Trophoblast cell (in vitro differentiated cells and primary cell): ENCODE data around the gene PRTFDC1.
"Not testable (repeated sequence)": the region's sequence is repeated elsewhere in the genome, so short reads cannot be mapped to it uniquely, and the experiment has no call there.

Source experiments
- DNase-seq, 2 donors: peaks; one replicate each; pipeline ENCODE4 v3.0.0-alpha.2; 2016
- H2AFZ ChIP-seq: 2 replicates; pipeline ENCODE4 v1.6.1; 2013; ENCODE audit warnings: low read length, moderate library complexity, mild to moderate bottlenecking; ENCODE audit not compliant: insufficient read depth, poor library complexity
- H2AK5ac ChIP-seq: 2 replicates; pipeline ENCODE4 v1.6.1; 2013; ENCODE audit warnings: mild to moderate bottlenecking, low read length
- H2BK120ac ChIP-seq: 2 replicates; pipeline ENCODE4 v1.6.1; 2013; ENCODE audit warnings: low read length, mild to moderate bottlenecking, moderate library complexity; ENCODE audit not compliant: insufficient read depth, poor library complexity
- H2BK12ac ChIP-seq: 2 replicates; pipeline ENCODE4 v1.6.1; 2013; ENCODE audit warnings: mild to moderate bottlenecking, low read length, moderate library complexity
- H2BK5ac ChIP-seq: 2 replicates; pipeline ENCODE4 v1.6.1; 2013; ENCODE audit warnings: low read length, low read depth, moderate library complexity, mild to moderate bottlenecking; ENCODE audit not compliant: poor library complexity
- H3K14ac ChIP-seq: 2 replicates; pipeline ENCODE4 v1.6.1; 2013; ENCODE audit warnings: mild to moderate bottlenecking, low read length
- H3K18ac ChIP-seq: 2 replicates; pipeline ENCODE4 v1.6.1; 2013; ENCODE audit warnings: mild to moderate bottlenecking, low read length
- H3K23ac ChIP-seq: 2 replicates; pipeline ENCODE4 v1.6.1; 2013; ENCODE audit warnings: low read length
- H3K27ac ChIP-seq: 2 replicates; pipeline ENCODE4 v1.5.1; 2013; ENCODE audit warnings: low read depth, mild to moderate bottlenecking, inconsistent platforms, low read length, moderate library complexity
- H3K27me3 ChIP-seq: 2 replicates; pipeline ENCODE4 v1.6.1; 2013; ENCODE audit warnings: inconsistent platforms, mild to moderate bottlenecking, low read length, moderate library complexity; ENCODE audit not compliant: insufficient read depth
- H3K36me3 ChIP-seq, 2 experiments: 1 replicate in 1 of 2; 2 replicates in 1 of 2; pipeline ENCODE4 v1.6.1; 2013; ENCODE audit warnings: low read length in 2 of 2, mild to moderate bottlenecking in 2 of 2, moderate library complexity in 1 of 2; ENCODE audit not compliant: insufficient read depth in 2 of 2, control insufficient read depth in 1 of 2
- H3K4ac ChIP-seq: 2 replicates; pipeline ENCODE4 v1.6.1; 2013; ENCODE audit warnings: low read depth, mild to moderate bottlenecking, low read length, moderate library complexity
- H3K4me1 ChIP-seq, 2 experiments: 1 replicate in 1 of 2; 2 replicates in 1 of 2; pipeline ENCODE4 v1.6.1; 2013; ENCODE audit warnings: low read length in 2 of 2, mild to moderate bottlenecking in 2 of 2, moderate library complexity in 1 of 2; ENCODE audit not compliant: insufficient read depth in 2 of 2, control insufficient read depth in 1 of 2
- H3K4me2 ChIP-seq: 2 replicates; pipeline ENCODE4 v1.6.1; 2013; ENCODE audit warnings: inconsistent platforms, mild to moderate bottlenecking, low read length, moderate library complexity
- H3K4me3 ChIP-seq: 2 replicates; pipeline ENCODE4 v1.5.1; 2013; ENCODE audit warnings: mild to moderate bottlenecking, low read depth, low read length, inconsistent platforms
- H3K79me1 ChIP-seq: one replicate; pipeline ENCODE4 v1.6.1; 2013; ENCODE audit warnings: low read length
- H3K79me2 ChIP-seq: 2 replicates; pipeline ENCODE4 v1.6.1; 2013; ENCODE audit warnings: low read length, mild to moderate bottlenecking; ENCODE audit not compliant: control insufficient read depth, insufficient read depth, poor library complexity
- H3K9ac ChIP-seq: 2 replicates; pipeline ENCODE4 v1.6.1; 2013; ENCODE audit warnings: mild to moderate bottlenecking, low read length
- H3K9me3 ChIP-seq: 2 replicates; pipeline ENCODE4 v1.6.1; 2013; ENCODE audit warnings: low read depth, mild to moderate bottlenecking, control low read depth, inconsistent platforms, low read length; ENCODE audit not compliant: insufficient read depth
- H4K12ac ChIP-seq: 2 replicates; pipeline ENCODE4 v1.6.1; 2013; ENCODE audit warnings: low read depth, mild to moderate bottlenecking, low read length, moderate library complexity
- H4K8ac ChIP-seq: 2 replicates; pipeline ENCODE4 v1.6.1; 2013; ENCODE audit warnings: low read depth, mild to moderate bottlenecking, low read length, moderate library complexity
- H4K91ac ChIP-seq: one replicate; pipeline ENCODE4 v1.6.1; 2013; ENCODE audit warnings: low read depth, mild to moderate bottlenecking, low read length, moderate library complexity
- WGBS: extraction: QIAGEN DNeasy Blood & Tissue Kit; methylation state at CpG from one replicate; pipeline ENCODE4 v1.1.7; 2013; ENCODE audit warnings: missing lambda C conversion rate; ENCODE audit not compliant: insufficient read length, insufficient coverage; ENCODE audit errors: extremely low coverage; 5-methylcytosine and 5-hydroxymethylcytosine counted together

Gene PRTFDC1

GRCh38 chr10:24926557-24926956 lies 25.8 kb downstream of the PRTFDC1 start:
- Histone ChIP-seq H3K27me3 (no peaks in the 10 kb centered on the region), H4K8ac (no peak overlapping the region), H2BK12ac (no peak overlapping the region), H3K4me3 (no peak overlapping the region), H2AFZ (no peak overlapping the region), H2BK5ac (no peak overlapping the region), H2BK120ac (no peak overlapping the region), H3K79me1 (no peaks in the 10 kb centered on the region), H3K27ac (no peak overlapping the region), H3K14ac (no peak overlapping the region), H3K9me3 (no peaks in the 10 kb centered on the region), H4K91ac (no peak overlapping the region), H3K23ac (no peak overlapping the region), H3K4me2 (no peak overlapping the region), H3K9ac (no peak overlapping the region), H3K4me1 (no peaks in the 10 kb centered on the region), H3K4ac (no peak overlapping the region), H3K18ac (no peak overlapping the region), H3K36me3 (no peaks in the 10 kb centered on the region), H2AK5ac (no peak overlapping the region), H3K79me2 (no peaks in the 10 kb centered on the region), H4K12ac (no peak overlapping the region)
- no CpG with 5 or more reads among the region's 8 CpGs for WGBS
- no peak for DNase-seq

- H2AK5ac ChIP-seq, result no peak overlapping the region
- no peaks in the 10 kb centered on the region for H3K79me2 ChIP-seq
- DNase-seq, result no peak
- no peak overlapping the region for H3K27ac ChIP-seq
- no peak overlapping the region for H4K8ac ChIP-seq
- no peak overlapping the region for H2BK5ac ChIP-seq
- H3K4me2 ChIP-seq, result no peak overlapping the region
- H3K14ac ChIP-seq, result no peak overlapping the region
- peaks cover 2% of the 10 kb centered on the region for H3K79me1 ChIP-seq
- no peak overlapping the region for H3K23ac ChIP-seq
- H3K27me3 ChIP-seq, result no peaks in the 10 kb centered on the region
- WGBS, result no CpG with 5 or more reads among the region's 4 CpGs
- H2BK12ac ChIP-seq, result no peak overlapping the region
- H3K4me1 ChIP-seq, result peaks cover 0 to 2% of the 10 kb centered on the region in 2 experiments
- H3K9ac ChIP-seq, result no peak overlapping the region
- H2BK120ac ChIP-seq, result no peak overlapping the region
- H2AFZ ChIP-seq, result no peak overlapping the region
- no peak overlapping the region for H4K91ac ChIP-seq
- no peak overlapping the region for H3K18ac ChIP-seq
- no peak overlapping the region for H3K4ac ChIP-seq
- H3K9me3 ChIP-seq, result no peaks in the 10 kb centered on the region
- no peak overlapping the region for H3K4me3 ChIP-seq
- no peaks in the 10 kb centered on the region for H3K36me3 ChIP-seq
- no peak overlapping the region for H4K12ac ChIP-seq
Measured at GRCh38 chr10:24925799-24926198, 26.6 kb downstream of the PRTFDC1 start.

GRCh38 chr10:24924483-24924882 lies 27.9 kb downstream of the PRTFDC1 start:
- not testable (repeated sequence) for H4K8ac ChIP-seq, H2AFZ ChIP-seq, H2BK5ac ChIP-seq, H2BK12ac ChIP-seq, H3K27ac ChIP-seq, H3K18ac ChIP-seq, H3K36me3 ChIP-seq, H2AK5ac ChIP-seq, H3K23ac ChIP-seq, H3K79me2 ChIP-seq, DNase-seq, H3K27me3 ChIP-seq, H4K91ac ChIP-seq, H3K14ac ChIP-seq, H3K9ac ChIP-seq, H3K4ac ChIP-seq, H3K79me1 ChIP-seq, H3K4me1 ChIP-seq, H2BK120ac ChIP-seq, H4K12ac ChIP-seq, H3K4me2 ChIP-seq, H3K9me3 ChIP-seq, H3K4me3 ChIP-seq

- H4K8ac ChIP-seq, H3K9ac ChIP-seq, H3K14ac ChIP-seq, H3K79me2 ChIP-seq, H2BK5ac ChIP-seq, H2AFZ ChIP-seq, H3K18ac ChIP-seq, H2AK5ac ChIP-seq, H3K36me3 ChIP-seq, H3K27me3 ChIP-seq, H2BK120ac ChIP-seq, H4K91ac ChIP-seq, H3K27ac ChIP-seq, H3K79me1 ChIP-seq, H3K4me1 ChIP-seq, H3K4ac ChIP-seq, H3K23ac ChIP-seq, H3K4me2 ChIP-seq, DNase-seq, H4K12ac ChIP-seq, H2BK12ac ChIP-seq, H3K4me3 ChIP-seq, H3K9me3 ChIP-seq: not testable (repeated sequence)
- no CpG with 5 or more reads among the region's 6 CpGs for WGBS
Measured at GRCh38 chr10:24922222-24922868, 30.1 kb downstream of the PRTFDC1 start.
